HEK293T (cell line): Measurements from ENCODE around the gene TENT4A.

Source experiments
- BHLHE40 ChIP-seq: fragments of 450-650 bp; IDR thresholded peaks from 2 replicates; pipeline ENCODE4 v1.6.1; 2016; ENCODE audit warnings: mild to moderate bottlenecking, moderate library complexity, borderline replicate concordance
- ELF4 ChIP-seq: fragments of 450-650 bp; IDR thresholded peaks from 2 replicates; pipeline ENCODE4 v1.6.1; 2017; ENCODE audit warnings: antibody characterized with exemption
- FOXA1 ChIP-seq: fragments of 450-650 bp; IDR thresholded peaks from 2 replicates; pipeline ENCODE4 v1.6.1; 2016; ENCODE audit warnings: mild to moderate bottlenecking
- FOXK2 ChIP-seq: fragments of 450-650 bp; IDR thresholded peaks from 2 replicates; pipeline ENCODE4 v1.6.1; 2016; ENCODE audit warnings: mild to moderate bottlenecking
- FOXM1 ChIP-seq: fragments of 450-650 bp; IDR thresholded peaks from 2 replicates; pipeline ENCODE4 v1.6.1; 2017; ENCODE audit warnings: mild to moderate bottlenecking, borderline replicate concordance
- HDGF ChIP-seq: fragments of 450-650 bp; IDR thresholded peaks from 2 replicates; pipeline ENCODE4 v1.6.1; 2017; ENCODE audit warnings: antibody characterized with exemption, borderline replicate concordance
- LEF1 ChIP-seq: fragments of 450-650 bp; IDR thresholded peaks from 2 replicates; pipeline ENCODE4 v1.6.1; 2017; ENCODE audit warnings: mild to moderate bottlenecking, borderline replicate concordance
- NFRKB ChIP-seq: fragments of 450-650 bp; IDR thresholded peaks from 2 replicates; pipeline ENCODE4 v1.6.1; 2016; ENCODE audit warnings: mild to moderate bottlenecking, moderate library complexity
- PKNOX1 ChIP-seq: fragments of 450-650 bp; IDR thresholded peaks from 2 replicates; pipeline ENCODE4 v1.6.1; 2016
- SP1 ChIP-seq: fragments of 450-650 bp; IDR thresholded peaks from 2 replicates; pipeline ENCODE4 v1.6.1; 2017
- SUZ12 ChIP-seq: fragments of 450-650 bp; IDR thresholded peaks from 2 replicates; pipeline ENCODE4 v1.6.1; 2016; ENCODE audit warnings: mild to moderate bottlenecking
- TARDBP ChIP-seq: fragments of 450-650 bp; IDR thresholded peaks from 2 replicates; pipeline ENCODE4 v1.6.1; 2016

DNA sequence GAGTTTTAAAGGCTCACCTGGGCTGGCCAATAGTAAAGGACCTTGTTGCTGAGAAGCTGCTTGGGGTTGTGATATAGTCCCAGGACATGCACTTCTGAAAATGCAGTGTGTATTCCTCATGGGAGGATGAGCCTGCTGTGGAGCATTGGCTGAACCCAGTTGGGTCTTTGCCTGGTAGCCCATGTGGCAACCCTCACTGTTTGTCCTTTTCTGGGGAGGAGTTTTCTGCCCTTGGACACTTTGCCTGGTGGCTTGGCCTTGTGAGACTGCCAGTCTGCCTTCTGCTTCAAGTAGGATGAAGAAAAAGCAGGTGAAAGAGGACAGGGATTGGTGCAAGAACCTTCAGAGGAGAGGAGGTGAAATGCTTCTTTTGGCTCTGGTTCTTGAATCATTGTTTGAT is 4.0 kb downstream of the TENT4A start:
- TF ChIP-seq SP1, result no peak
- no peak for TF ChIP-seq NFRKB
- no peak for TF ChIP-seq FOXM1
- TF ChIP-seq LEF1, result no peak
- TF ChIP-seq ELF4, result no peak
- TF ChIP-seq HDGF, result no peak
- no peak for TF ChIP-seq FOXK2
- no peak for TF ChIP-seq TARDBP
- no peak for TF ChIP-seq FOXA1
- no peak for TF ChIP-seq BHLHE40
- no peak for TF ChIP-seq PKNOX1
- TF ChIP-seq SUZ12, result no peak
